GM21528 (cell line): ENCODE measurements around the gene AATK.
"Not testable (repeated sequence)": the region's sequence is repeated elsewhere in the genome, so short reads cannot be mapped to it uniquely, and the experiment has no call there.

ENCODE experiments used
- ATAC-seq: cut with Tn5 transposase; IDR thresholded peaks from one replicate; pipeline ENCODE4 v1.9.1; 2021; ENCODE audit warnings: mild to moderate bottlenecking, moderate library complexity; ENCODE audit not compliant: unreplicated experiment, low FRiP score

The AATK gene

GRCh38 chr17:81148986-81149533 lies 17.0 kb downstream of the AATK start:
- ATAC-seq: no peak

GRCh38 chr17:81148571-81148970 lies 17.4 kb downstream of the AATK start:
- ATAC-seq: no peak

- no peak for ATAC-seq
These were observed 18.3 kb downstream of the AATK start for GRCh38 chr17:81147701-81148100.

- ATAC-seq: not testable (repeated sequence)
These were observed 19.8 kb downstream of the AATK start for GRCh38 chr17:81146208-81146607.

GRCh38 chr17:81144423-81144781 lies 21.6 kb downstream of the AATK start:
- ATAC-seq: no peak

GRCh38 chr17:81143717-81144422 lies 22.2 kb downstream of the AATK start:
- ATAC-seq: no peak

- ATAC-seq: no peak
These were observed 22.9 kb downstream of the AATK start for GRCh38 chr17:81143200-81143527.

- no peak for ATAC-seq
These were observed 23.5 kb downstream of the AATK start for GRCh38 chr17:81142301-81143199.

GRCh38 chr17:81140695-81141094 lies 25.3 kb downstream of the AATK start:
- ATAC-seq: no peak

GRCh38 chr17:81140018-81140417 lies 26.0 kb downstream of the AATK start:
- no peak for ATAC-seq

- ATAC-seq: no peak
These were observed 26.6 kb downstream of the AATK start for GRCh38 chr17:81139428-81139827.

- ATAC-seq: no peak
These were observed 27.5 kb downstream of the AATK start for GRCh38 chr17:81138500-81138899.

GRCh38 chr17:81138083-81138482 lies 27.9 kb downstream of the AATK start:
- ATAC-seq: no peak

GRCh38 chr17:81137248-81137647 lies 28.8 kb downstream of the AATK start:
- ATAC-seq: no peak

- ATAC-seq: no peak
These were observed 29.7 kb downstream of the AATK start for GRCh38 chr17:81136366-81136765.

- ATAC-seq: no peak
These were observed 30.3 kb downstream of the AATK start for GRCh38 chr17:81135505-81136278.

- no peak for ATAC-seq
These were observed 31.8 kb downstream of the AATK start for GRCh38 chr17:81134064-81134781.

GRCh38 chr17:81132770-81133723 lies 33.0 kb downstream of the AATK start:
- ATAC-seq: no peak

GRCh38 chr17:81132197-81132540 lies 33.9 kb downstream of the AATK start:
- ATAC-seq: no peak
